HG03575 (cell line): Measurements from ENCODE around the gene SAXO2.
A peak's percentile ranks its signal among the peaks of the same experiment; 100 is the strongest.
"Not testable (repeated sequence)": the region's sequence is repeated elsewhere in the genome, so short reads cannot be mapped to it uniquely, and the experiment has no call there.

Experiments used
- ATAC-seq: cut with Tn5 transposase; IDR thresholded peaks from one replicate; pipeline ENCODE4 v1.9.1; 2021; ENCODE audit not compliant: unreplicated experiment, insufficient number of reproducible peaks, low FRiP score; ENCODE audit errors: extremely low read depth

The SAXO2 gene, protein sequence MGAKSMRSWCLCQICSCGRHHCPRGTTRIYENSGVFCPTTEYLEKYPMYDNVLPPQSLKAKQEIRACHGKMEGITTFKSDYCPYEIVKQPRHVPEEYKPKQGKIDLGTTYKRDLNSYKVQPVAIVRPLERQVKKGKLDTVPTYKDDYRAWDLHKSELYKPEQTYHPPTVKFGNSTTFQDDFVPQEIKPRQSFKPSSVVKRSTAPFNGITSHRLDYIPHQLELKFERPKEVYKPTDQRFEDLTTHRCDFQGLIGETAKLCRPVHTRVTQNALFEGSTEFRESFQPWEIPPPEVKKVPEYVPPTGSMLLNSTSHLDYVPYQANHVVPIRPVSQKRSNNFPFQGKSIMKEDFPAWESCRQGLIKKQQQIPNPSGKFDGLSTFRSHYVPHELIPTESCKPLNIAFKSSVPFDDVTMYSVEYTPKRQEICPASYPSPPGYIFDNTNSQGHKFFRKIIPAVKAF

DNA sequence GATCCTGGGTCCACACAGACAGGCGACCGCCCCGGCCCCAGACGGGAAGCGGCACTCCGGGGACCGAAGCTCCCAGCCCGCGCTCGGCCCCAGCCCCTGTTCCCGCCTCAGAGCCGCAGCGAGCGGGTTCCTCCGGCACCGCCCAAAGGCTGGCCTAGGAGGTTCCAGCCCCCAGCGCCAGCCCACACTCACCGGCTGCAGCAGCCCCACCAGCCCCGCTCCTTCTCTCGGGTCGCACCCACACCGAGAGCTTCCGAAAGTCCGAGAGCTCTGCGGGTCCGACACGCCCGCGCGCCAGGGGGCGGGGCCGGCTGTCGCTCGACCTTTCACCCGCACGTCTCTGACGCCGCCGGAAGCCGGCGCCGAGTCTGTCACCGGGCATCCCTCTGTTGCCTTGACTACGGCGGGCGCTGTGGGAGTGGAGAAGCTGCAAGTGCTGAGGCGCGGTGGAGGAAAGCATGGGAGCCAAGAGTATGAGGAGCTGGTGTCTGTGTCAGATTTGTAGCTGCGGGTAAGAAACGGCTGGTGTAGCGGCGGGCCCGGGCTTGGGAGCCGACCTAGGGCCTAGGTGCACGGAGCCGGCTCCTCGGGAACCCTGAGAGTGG lies at the start of gene SAXO2, which contains the start of gene EFL1:
Gene SAXO2 (plus strand): TSS at position 397 of the 605 bp plus-strand sequence. CDS start 62 bp downstream, at position 459.
Gene EFL1 (minus strand): TSS at position 313 of the 605 bp plus-strand sequence. CDS start 956 bp downstream, outside the sequence.
- peak; percentile 44 for ATAC-seq

DNA sequence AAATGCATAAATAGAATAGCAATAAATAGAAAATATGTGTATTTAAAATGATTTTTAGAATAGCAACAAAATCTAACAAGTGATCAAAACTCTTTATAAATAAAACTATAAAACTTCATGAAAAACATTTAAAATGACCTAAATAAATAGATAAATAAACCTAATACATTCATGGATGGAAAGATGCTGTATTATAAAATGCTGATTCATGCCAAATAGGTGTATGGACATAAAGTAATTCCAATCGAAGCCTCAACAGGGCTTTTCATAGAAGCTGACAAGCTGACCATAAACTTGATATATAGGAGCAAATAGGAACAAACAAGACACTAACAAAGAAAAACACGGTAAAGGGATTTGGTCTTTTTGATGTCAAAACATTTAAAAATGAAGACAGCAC lies 46.5 kb upstream of the SAXO2 start:
- ATAC-seq: not testable (repeated sequence)

DNA sequence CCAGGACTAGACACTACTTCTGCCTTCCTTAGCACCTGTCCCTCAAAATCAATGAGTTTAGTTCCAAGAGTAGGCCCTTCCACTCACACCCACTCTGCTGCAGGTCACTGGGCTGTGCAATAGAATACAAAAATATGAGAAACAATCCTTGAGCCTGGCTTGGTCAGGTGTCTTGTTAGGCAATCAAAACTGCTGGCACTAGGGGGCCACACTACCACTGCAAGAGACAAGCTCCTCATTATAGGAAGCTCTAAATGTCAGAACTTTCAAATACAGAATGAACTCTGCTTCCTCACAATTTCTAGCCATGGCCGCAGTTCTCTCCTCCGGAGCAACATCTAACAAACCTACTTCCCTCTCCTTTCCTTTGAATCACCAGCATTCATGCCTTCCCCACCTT lies 41.1 kb upstream of the SAXO2 start:
- ATAC-seq: not testable (repeated sequence)

DNA sequence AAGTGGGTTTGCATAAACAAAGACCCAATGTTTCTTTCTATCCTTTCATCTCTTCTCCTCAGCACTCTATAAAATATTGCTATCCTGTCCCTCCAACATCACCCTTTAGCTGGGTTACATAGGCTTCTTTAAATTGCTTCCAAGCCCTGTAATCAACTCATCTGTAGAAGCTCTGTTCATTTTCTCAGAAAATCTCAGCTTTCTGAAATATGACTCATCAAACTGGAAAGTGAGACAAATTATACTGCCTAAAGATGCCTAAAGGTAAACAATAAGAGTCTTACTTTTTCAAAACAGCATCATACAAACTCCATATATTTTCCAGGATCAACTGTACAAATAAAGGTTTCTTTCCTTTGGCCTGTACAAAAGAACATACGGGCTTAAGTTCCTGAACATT lies 33.9 kb upstream of the SAXO2 start:
- no peak for ATAC-seq

DNA sequence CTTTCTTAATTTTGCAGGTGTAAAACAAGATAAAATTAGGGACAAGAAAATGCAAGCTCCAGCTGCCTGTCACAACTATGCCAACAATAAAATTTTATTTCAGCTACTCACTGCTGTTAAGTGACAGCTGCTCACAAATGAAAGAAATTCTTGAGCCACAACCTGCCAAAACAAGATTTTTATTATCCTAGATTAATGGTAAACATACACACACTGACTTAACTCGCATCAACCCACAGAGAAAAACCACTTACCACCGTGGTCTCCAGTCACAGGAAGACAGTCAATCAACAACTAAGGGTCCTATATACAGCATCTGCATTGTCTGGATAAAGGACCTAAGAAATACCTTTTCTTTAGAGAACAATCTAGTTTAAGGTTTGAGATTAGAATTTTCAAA lies 31.4 kb upstream of the SAXO2 start:
- ATAC-seq: no peak

DNA sequence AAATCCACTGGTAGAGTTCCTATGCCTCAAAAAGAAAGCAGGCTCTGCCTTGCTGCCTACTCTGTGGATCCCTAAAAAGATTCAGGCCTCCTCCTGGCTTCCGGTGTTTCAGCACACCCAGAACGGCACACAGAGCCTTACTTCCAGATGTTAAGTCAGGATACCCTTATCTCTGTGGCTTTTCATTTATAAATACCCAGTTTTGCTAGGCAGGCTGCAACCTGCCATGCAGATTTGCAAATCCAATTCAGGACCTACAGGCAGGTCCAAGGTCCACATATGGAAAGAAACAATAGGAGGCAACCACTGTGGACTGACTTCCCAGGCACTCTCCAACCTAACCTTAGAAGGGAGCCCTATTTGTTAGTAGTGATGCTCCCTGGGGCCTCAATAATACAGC lies 30.8 kb upstream of the SAXO2 start:
- ATAC-seq: no peak

DNA sequence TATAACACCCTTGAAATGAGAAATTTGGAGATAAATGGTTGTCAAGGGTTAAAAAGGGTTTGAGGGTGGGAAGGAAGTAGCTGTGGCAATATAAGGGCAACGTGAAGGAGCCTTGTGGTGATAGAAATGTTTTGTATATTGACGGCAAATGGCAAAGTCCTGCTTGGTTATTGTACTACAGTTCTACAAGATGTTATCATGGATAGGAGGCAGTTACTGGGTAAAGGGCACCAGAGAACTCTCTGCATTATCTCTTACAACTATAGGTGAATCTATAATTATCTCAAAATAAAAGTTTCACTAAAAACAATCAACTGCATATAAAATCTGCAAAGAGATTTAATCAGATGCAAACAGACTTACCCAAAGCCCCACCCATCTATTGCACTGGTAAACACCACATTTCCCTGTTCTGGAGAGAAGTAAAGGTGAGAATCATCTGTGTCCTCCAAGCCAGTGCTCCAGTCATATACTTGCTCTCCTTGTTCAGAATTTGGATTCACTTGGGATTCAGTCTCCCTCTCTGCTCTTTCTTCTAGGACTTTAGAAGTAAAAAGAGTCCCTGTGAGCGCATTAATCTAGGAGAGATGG lies 24.6 kb upstream of the SAXO2 start:
- ATAC-seq: not testable (repeated sequence)

DNA sequence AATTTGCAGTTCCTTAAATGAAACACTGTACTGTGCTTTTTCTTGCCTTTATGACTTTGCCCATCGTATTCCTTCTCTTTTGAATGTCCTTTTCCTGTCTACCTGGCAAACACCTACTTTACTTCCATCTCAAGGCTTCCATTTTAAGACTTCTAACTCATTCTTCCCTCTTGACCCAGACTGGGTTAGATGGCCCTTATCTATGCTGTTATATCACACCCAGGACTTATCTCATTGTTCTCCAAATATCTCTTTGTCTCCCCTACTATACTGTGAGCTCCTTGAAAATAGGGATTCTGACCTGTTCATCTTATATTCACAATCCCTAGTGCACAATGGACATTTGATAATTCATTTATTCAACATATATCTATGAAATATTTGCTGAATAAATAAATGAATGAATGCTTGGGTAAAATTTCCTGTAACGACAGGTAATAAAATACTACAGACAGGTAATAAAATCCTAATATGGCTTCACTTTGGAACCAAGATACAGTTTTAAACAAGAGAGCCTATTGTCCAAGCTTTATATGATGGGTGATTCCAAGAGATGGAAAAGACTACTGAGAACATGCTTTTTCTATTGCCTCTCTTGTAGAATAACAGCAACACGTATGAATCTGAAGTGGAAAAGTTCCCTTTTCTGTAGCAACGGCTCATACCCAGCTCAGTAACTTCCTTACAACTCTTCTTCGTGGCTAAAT lies 22.8 kb upstream of the SAXO2 start:
- ATAC-seq: no peak

DNA sequence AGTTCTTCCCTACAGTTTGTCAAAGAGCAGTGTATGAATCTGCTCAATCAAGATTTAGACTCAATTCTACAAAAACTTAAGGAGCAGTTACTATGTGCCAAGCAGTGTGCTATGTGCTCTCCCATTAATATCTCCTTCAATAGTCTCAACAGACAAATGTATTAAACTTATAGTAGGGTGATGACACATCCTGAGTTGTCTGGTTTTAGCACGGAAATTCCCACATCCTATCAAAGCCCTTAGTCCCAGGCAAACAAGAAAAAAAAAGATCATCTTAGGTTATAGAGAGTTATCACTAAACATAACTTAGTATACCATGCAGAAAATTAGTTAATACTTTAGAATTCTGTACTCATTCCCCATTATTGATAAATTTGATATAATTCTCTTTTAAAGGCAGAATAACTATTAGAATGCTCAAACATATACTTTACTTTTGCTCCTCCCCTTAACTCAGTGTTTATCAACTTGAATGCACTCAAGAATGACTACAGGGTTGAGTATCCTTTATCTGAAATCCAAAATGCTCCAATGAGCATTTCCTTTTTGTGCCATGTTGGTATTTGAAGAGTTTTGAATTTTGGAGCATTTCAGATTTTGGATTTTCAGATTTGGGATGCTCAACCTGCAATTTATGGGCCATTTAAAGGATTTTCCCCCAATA lies 20.6 kb upstream of the SAXO2 start:
- not testable (repeated sequence) for ATAC-seq

DNA sequence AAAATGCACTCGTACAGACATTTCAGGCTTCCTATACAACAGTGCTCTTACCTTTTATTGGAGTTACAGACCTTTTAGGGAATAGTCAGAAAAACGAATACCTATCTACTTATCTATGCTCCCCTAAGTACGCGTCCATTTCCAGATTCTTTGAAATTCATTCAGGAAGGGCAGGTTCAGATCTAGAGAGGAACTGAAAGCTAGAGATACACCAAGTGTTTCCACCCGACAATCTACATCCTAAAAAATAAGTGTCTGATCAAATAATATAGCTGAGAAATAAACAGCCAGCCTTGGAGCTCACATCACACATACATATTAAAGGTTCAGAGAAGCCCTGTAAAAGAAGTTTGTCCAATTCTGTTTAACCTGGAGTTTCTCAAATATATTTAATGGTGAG lies 19.0 kb upstream of the SAXO2 start:
- not testable (repeated sequence) for ATAC-seq

DNA sequence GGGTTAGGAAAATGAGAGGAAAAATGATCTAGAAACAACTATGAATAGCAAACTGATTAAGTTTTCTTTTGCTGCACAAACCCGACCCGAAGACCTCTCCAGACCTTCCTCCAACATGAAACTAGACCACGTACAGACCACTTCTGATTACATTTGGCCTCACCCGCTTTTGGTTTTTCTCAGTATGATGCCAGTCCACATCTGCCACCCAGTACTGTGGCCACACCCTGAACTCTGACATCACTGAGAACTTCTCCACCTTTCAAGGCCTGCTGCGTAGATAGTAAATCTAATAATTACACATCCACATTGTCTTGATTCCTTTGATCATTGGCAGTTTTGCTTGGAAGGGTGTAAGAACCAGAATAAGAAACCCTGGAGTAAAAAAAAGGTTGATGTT lies 16.7 kb upstream of the SAXO2 start:
- ATAC-seq: not testable (repeated sequence)

DNA sequence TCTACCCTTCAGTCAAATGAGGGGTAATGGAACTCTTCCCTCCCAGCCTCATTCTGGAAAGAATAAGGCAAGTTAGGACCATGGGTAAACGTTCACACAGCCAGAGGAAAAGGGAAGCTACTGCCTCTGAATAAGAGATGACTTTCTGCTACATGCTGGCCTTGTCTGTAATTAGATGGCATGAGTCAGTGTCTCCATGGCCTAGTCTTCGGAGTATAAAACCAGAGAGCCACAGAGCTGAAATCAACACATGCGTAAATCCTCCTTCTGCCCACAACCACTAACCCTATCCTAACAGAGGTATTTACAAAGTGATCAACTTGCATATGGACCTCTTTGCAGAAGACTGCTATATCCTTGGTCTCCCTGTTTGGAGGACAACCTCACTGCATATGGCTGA lies 14.4 kb upstream of the SAXO2 start:
- ATAC-seq: not testable (repeated sequence)

DNA sequence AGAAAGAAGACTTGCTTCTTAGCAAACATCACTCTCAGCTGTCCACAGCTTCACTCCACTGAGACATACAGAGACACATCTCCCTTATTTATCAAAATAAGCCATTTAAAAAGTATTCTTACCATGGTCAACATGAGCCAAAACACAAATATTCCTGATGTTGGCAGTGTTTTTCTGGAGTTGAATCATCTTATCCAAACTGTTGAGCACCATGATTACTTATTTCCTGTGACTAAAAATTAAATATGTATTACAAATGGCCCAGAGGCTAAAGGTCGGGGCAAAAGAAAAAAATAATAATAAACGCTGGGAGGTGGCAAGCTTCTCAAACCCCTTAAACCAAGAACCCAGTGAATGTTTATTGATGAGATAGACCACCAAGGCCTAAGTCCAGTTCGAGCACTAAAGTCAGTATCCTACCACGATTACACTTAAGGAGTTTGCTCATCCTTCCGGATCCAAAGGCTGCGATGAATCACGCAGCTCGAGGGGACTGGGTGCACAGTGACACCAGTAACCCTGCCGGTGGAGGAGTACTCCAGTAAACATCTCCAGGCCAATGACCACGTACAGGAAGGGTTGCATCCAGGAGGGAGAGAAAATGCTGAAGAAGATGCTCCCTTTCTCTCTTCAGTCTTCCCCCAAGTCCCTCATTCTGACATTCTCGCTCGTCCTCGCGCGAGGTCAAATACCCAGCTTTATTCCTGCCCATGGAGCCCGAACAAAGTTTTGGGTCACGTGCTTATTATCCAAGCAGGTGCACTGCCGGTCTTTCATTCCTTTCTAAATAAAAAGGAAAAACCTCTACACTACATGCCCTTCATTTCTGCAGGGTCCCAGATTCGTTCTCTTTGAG lies 824 bp upstream of the SAXO2 start:
- not testable (repeated sequence) for ATAC-seq

DNA sequence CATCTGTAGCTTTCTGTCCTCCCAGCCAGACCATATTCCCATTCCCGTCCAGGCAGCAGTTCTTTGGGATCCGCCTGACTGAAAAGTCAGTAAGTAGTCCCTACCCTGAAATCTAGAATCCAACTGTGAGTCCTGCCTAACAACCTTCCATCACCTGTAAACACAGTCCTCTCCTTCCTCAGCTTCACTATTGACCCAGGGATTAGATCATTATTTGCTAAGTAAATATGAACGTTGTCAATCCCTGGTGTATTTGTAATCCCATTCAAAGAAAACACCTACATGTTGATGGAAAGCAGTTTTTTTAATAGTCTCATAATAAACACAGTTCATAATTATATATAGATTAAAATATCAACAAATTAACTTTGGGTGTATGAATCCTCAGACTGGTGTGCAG lies 732 bp downstream of the SAXO2 start:
- ATAC-seq: no peak

DNA sequence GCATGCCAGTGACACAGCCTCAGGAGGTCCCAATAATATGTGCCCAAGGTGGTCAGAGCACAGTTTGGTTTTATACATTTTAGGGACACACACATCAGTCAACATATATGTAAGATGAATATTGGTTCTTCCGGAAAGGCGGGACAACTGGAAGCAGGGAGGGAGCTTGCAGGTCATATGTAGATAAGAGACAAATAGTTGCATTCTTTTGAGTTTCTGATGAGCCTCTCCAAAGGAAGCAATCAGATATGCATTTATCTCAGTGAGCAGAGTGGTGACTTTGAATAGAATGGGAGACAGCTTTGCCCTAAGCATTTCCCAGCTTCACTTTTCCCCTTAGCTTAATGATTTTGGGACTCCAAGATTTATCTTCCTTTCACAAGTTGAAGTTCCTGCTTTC lies 4.5 kb downstream of the SAXO2 start:
- not testable (repeated sequence) for ATAC-seq

DNA sequence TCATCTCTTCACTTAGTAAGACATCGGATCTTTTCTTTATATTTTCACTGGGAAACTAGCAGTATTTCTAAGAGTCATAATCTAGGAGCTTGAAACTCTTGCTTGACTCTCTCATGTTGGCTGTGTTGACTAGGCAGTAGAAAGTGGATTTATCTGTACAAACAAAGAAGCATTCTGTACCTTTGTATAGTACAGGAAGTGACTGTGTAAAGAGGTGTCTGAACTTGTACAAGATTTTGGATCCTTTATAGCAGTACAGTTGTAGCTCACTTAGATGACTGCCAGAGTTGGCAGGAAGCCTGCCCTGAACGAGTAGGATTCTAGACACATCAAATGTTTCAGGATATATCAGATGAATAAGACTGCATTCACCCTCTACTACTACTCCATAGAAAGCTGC lies 5.8 kb downstream of the SAXO2 start:
- ATAC-seq: not testable (repeated sequence)

DNA sequence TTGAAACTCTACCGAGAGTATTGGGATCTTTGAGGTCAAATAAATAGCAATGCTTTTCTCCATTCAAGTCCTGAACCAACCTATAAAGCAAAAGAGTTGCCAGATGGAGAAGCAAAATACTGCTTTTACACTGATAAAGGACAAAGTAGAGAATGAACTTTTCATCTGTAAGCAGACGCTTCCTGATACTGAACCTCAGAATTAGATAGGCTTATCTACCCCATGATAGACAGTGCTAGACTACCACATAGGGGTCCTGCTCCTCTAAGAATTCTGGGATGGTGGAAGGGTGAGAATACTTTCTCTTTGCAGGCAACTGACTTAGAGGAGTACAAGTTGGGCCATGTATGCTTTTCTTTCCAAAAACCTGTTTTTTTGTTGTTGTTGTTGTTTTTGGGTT lies 9.5 kb downstream of the SAXO2 start:
- ATAC-seq: no peak

DNA sequence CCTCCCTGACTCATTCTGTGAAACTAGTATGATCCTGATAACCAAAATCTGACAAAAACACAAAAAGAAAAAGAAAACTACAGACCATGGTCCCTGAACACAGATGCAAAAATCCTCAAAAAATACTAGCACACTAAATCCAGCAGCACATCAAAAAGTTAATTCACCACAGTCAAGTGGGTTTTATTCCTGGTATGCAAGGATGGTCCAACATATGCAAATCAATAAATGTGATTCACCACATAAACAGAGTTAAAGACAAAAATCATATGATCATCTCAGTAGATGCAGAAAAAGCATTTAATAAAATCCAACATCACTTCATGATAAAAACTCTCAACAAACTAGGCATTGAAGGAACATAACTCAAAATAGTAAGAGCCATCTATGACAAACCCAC lies 12.8 kb downstream of the SAXO2 start:
- ATAC-seq: no peak
